Measurements from ENCODE around the gene PLXNA4.

The PLXNA4 gene

DNA sequence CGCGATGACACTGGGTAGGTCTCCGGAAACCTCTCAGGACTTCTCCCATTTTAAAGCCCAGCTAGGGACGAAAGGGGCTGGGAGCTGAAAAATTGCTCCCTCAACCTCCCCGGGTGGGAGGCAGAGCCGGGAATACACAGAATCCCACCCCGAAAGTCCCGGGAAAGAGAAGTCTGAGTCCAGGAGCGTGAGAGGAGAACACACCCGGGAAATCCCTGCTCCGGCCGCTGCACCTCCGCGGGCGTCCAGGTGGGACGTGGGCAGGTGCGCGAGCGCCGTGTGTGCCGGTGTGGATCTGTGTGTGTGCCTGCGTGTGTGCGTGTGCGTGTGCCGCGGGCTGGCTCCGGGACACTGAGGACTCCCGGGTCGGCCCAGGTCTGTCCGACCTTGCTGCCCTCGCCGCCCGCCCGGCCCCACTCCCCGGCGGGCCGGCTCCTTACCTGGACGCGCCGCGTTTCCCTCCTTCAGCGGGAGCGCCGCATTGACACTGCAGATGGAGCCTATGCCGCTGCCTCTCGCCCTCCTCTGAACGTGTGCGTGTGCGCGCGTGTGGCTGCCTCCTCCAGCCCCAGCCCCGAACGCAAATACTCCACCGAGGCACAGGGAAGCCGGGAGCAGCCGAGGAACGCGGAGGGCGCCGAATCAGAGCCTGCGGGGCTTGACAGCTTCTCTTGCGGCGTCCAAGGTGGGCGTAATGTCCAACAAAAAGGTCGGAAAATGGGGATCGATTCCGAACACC is at the start of gene PLXNA4:
Gene PLXNA4, minus strand, starts transcription at position 489 of the 739 bp plus-strand sequence. CDS start 67,777 bp downstream, outside the sequence.
- DNase-seq (ENCODE audit: low read depth in 1 of 2, low spot score in 1 of 2) = no peak
- in situ Hi-C loops (cut with HindIII; ENCODE audit: low pct_unique_long_range_greater_than_20kb, low sequenced_read_pairs) = no loop called here
- TF ChIP-seq JUND (IDR thresholded peaks at IDR 0.05; ENCODE audit: low read depth) = no peak

GRCh38 chr7:132625651-132626050 is 49.4 kb upstream of the PLXNA4 start:
- in situ Hi-C loops (cut with HindIII; ENCODE audit: low pct_unique_long_range_greater_than_20kb, low sequenced_read_pairs) = no loop called here
- TF ChIP-seq JUND (IDR thresholded peaks at IDR 0.05; ENCODE audit: low read depth) = no peak

GRCh38 chr7:132622081-132622480 is 45.8 kb upstream of the PLXNA4 start:
- in situ Hi-C loops (cut with HindIII; ENCODE audit: low pct_unique_long_range_greater_than_20kb, low sequenced_read_pairs) = no loop called here
- no peak for DNase-seq (ENCODE audit: low read depth in 1 of 2, low spot score in 1 of 2)
- TF ChIP-seq JUND (IDR thresholded peaks at IDR 0.05; ENCODE audit: low read depth) = no peak

More at GRCh38 chr7:132625651-132626050, 49.4 kb upstream of the PLXNA4 start:
- no peak for DNase-seq (ENCODE audit: low read depth in 1 of 2, low spot score in 1 of 2)

DNA sequence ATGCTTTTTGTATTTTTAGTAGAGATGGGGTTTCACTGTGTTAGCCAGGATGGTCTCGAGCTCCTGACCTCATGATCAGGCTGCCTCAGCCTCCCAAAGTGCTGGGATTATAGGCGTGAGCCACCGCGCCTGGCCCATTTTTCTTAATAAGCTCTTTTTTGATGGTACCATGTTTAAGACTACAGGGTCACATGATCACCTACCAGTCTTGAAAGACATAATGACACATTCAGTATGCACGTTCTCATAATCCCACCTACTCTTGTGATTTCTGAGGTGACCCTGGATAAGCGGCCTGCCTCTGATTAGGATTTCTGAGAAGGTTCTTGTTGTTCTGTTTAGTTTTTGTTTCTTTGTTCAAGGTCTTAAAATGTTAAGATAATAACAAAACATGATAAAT is 43.7 kb upstream of the PLXNA4 start:
- in situ Hi-C loops (cut with HindIII; ENCODE audit: low pct_unique_long_range_greater_than_20kb, low sequenced_read_pairs) = no loop called here
- no peak for DNase-seq (ENCODE audit: low read depth in 1 of 2, low spot score in 1 of 2)
- no peak for TF ChIP-seq JUND (IDR thresholded peaks at IDR 0.05; ENCODE audit: low read depth)

GRCh38 chr7:132618956-132619305 is 42.7 kb upstream of the PLXNA4 start:
- no peak for TF ChIP-seq JUND (IDR thresholded peaks at IDR 0.05; ENCODE audit: low read depth)
- no peak for DNase-seq (ENCODE audit: low read depth in 1 of 2, low spot score in 1 of 2)
- in situ Hi-C loops (cut with HindIII; ENCODE audit: low pct_unique_long_range_greater_than_20kb, low sequenced_read_pairs) = no loop called here

DNA sequence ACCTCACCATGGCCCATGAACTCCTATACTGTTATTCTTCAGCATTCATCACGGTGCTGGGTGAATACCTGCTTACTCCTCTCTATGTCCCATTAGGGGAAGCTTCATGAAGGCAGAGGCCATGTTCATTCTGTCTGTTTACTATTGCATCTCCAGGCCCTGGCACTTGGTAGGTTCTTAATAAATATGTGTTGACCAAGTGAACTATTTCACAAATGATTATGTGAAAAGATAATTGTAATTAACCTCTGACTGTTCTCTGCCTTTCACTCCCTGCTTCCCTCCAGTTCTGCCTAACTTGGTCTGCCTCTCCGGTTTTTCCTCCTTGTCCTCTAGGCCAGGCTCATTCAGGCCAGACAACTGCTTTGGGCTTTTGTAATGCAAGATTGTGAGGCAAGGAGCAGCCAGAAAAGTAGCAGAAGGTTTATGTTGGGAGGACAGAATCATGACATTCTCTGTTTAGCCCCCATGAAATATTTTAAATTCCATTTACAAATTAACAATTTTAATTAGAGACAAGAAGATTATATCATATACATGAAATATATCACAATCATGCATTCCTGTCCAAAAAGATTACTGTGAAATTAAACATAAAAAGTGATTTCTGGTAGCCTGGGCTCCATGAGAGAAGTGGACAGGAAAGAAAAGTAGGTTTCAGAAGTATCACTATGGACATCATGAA is 42.1 kb upstream of the PLXNA4 start:
- in situ Hi-C loops (cut with HindIII; ENCODE audit: low pct_unique_long_range_greater_than_20kb, low sequenced_read_pairs) = no loop called here
- TF ChIP-seq JUND (IDR thresholded peaks at IDR 0.05; ENCODE audit: low read depth) = no peak
- no peak for DNase-seq (ENCODE audit: low read depth in 1 of 2, low spot score in 1 of 2)

DNA sequence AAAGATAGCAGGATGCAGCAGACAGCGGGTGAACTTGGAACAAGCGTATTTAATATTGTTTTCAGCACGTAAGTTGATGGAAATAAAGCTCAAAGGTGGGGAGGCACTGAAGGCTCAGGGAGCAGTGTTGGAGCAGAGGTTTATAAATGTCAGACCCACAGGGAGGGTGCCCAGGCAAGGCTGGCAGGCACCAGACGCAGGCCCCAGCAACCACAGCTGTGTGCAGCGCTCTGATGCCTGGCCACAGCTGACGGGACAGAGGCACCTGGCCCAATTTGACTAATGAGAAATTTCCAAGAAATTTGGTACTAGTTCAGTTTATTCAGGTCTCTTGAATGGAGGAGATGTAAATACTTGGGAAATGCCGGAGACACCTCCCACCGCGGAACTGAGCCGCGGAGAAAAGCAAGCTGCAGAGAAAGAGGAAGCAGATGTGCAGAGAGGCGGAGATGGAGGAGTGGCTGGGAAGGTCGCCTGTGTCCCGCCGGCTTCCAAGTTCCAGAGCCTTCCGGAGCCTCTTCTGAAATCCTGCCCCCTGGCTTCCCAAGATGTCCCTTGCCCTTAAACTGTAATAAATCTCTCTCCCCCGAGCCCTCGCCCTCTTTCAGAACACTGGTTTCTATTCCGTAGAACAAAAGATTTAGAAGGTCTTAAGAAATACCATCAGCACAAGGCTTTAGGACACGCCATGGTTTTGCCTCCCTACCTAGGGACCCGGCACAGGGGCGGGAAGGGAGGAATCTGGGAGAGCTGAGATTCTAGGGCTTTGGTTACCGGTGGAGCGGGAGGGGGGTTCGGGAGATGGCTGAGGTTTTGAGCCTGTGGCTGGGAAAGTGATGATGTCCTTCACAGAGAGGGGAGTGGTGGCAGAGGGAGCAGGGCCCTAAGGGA is 38.4 kb upstream of the PLXNA4 start:
- no peak for DNase-seq (ENCODE audit: low read depth in 1 of 2, low spot score in 1 of 2)
- no peak for TF ChIP-seq JUND (IDR thresholded peaks at IDR 0.05; ENCODE audit: low read depth)
- in situ Hi-C loops (cut with HindIII; ENCODE audit: low pct_unique_long_range_greater_than_20kb, low sequenced_read_pairs) = no loop called here

- no peak for DNase-seq (ENCODE audit: low read depth in 1 of 2, low spot score in 1 of 2)
- in situ Hi-C loops (cut with HindIII; ENCODE audit: low pct_unique_long_range_greater_than_20kb, low sequenced_read_pairs) = no loop called here
- TF ChIP-seq JUND (IDR thresholded peaks at IDR 0.05; ENCODE audit: low read depth) = no peak
These were observed 37.5 kb upstream of the PLXNA4 start for GRCh38 chr7:132613737-132614136.

DNA sequence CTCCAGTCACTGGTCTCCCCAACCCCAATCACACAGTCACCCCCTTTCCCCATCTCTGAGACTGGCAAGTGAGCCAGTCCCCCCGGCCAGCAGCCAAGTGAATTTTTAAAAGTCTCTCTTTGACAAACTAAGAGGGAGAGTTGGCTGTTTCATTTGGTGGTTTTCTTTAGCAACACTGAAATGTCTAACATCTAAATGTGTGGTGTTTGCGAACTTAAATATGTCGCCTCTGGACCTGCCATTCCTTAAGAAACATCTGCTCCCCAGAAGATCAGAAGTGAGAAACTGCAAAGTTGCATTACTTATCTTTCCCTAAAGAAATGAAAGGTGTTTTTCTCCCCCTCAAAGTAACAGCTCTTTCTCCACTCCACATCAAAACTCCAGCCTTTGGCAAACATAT is 34.7 kb upstream of the PLXNA4 start:
- in situ Hi-C loops (cut with HindIII; ENCODE audit: low pct_unique_long_range_greater_than_20kb, low sequenced_read_pairs) = no loop called here
- TF ChIP-seq JUND (IDR thresholded peaks at IDR 0.05; ENCODE audit: low read depth) = no peak
- no peak for DNase-seq (ENCODE audit: low read depth in 1 of 2, low spot score in 1 of 2)

- in situ Hi-C loops (cut with HindIII; ENCODE audit: low pct_unique_long_range_greater_than_20kb, low sequenced_read_pairs) = no loop called here
- no peak for TF ChIP-seq JUND (IDR thresholded peaks at IDR 0.05; ENCODE audit: low read depth)
These were observed 33.7 kb upstream of the PLXNA4 start for GRCh38 chr7:132609906-132610520.

GRCh38 chr7:132609222-132609621 is 33.0 kb upstream of the PLXNA4 start:
- TF ChIP-seq JUND (IDR thresholded peaks at IDR 0.05; ENCODE audit: low read depth) = no peak
- no peak for DNase-seq (ENCODE audit: low read depth in 1 of 2, low spot score in 1 of 2)
- in situ Hi-C loops (cut with HindIII; ENCODE audit: low pct_unique_long_range_greater_than_20kb, low sequenced_read_pairs) = no loop called here

More at GRCh38 chr7:132609906-132610520, 33.7 kb upstream of the PLXNA4 start:
- DNase-seq (ENCODE audit: low read depth in 1 of 2, low spot score in 1 of 2) = no peak

GRCh38 chr7:132608523-132608922 is 32.3 kb upstream of the PLXNA4 start:
- no peak for TF ChIP-seq JUND (IDR thresholded peaks at IDR 0.05; ENCODE audit: low read depth)
- in situ Hi-C loops (cut with HindIII; ENCODE audit: low pct_unique_long_range_greater_than_20kb, low sequenced_read_pairs) = no loop called here
- DNase-seq (ENCODE audit: low read depth in 1 of 2, low spot score in 1 of 2) = no peak
